ENCODE measurements around the gene DEK.

Gene DEK

GRCh38 chr6:18260448-18261106 lies 3.8 kb downstream of the DEK start:
- H3K79me2 ChIP-seq (ENCODE audit: insufficient read depth, low read depth), result peaks cover 79% of the 10 kb centered on the region
- H3K27ac ChIP-seq, result peak overlapping the region; percentile 79
- no peaks in the 10 kb centered on the region for H3K27me3 ChIP-seq (ENCODE audit: insufficient read depth, low read depth)
- peaks cover 21% of the 10 kb centered on the region for H4K20me1 ChIP-seq (ENCODE audit: insufficient read depth)
- H3K36me3 ChIP-seq (ENCODE audit: insufficient read depth), result peaks cover 8% of the 10 kb centered on the region; the same call in 1 of the 2 replicates
- no peak overlapping the region for H2AFZ ChIP-seq (ENCODE audit: low read depth)
- H3K4me3 ChIP-seq (IDR thresholded peaks at IDR 0.05; ENCODE audit: insufficient read depth, low read depth, low read length), result no peak overlapping the region
- TF ChIP-seq CTCF (conservative IDR thresholded peaks at IDR 0.05; ENCODE audit: low read depth, low read length), result no peak
- H3K4me1 ChIP-seq (ENCODE audit: low read depth, poor library complexity, severe bottlenecking), result peaks cover 62% of the 10 kb centered on the region
- peak overlapping the region; percentile 79 for H3K4me2 ChIP-seq
- no peak overlapping the region for H3K9ac ChIP-seq

GRCh38 chr6:18259675-18260447 lies 4.5 kb downstream of the DEK start:
- TF ChIP-seq CTCF (conservative IDR thresholded peaks at IDR 0.05; ENCODE audit: low read depth, low read length), result no peak
- H3K4me2 ChIP-seq, result peak overlapping the region; percentile 79
- peaks cover 21% of the 10 kb centered on the region for H4K20me1 ChIP-seq (ENCODE audit: insufficient read depth)
- no peak overlapping the region for H2AFZ ChIP-seq (ENCODE audit: low read depth)
- peaks cover 55% of the 10 kb centered on the region for H3K4me1 ChIP-seq (ENCODE audit: low read depth, poor library complexity, severe bottlenecking)
- H3K9ac ChIP-seq, result no peak overlapping the region
- H3K4me3 ChIP-seq (IDR thresholded peaks at IDR 0.05; ENCODE audit: insufficient read depth, low read depth, low read length), result no peak overlapping the region
- peaks cover 8% of the 10 kb centered on the region; the same call in 1 of the 2 replicates for H3K36me3 ChIP-seq (ENCODE audit: insufficient read depth)
- peaks cover 79% of the 10 kb centered on the region for H3K79me2 ChIP-seq (ENCODE audit: insufficient read depth, low read depth)
- H3K27me3 ChIP-seq (ENCODE audit: insufficient read depth, low read depth), result no peaks in the 10 kb centered on the region
- H3K27ac ChIP-seq, result peak overlapping the region; percentile 79

- no peak for TF ChIP-seq CTCF (conservative IDR thresholded peaks at IDR 0.05; ENCODE audit: low read depth, low read length)
- Histone ChIP-seq H3K4me2 (no peak overlapping the region), H3K9ac (no peak overlapping the region), H2AFZ (ENCODE audit: low read depth) (no peak overlapping the region), H3K4me1 (ENCODE audit: low read depth, poor library complexity, severe bottlenecking) (peaks cover 18% of the 10 kb centered on the region), H3K27me3 (ENCODE audit: insufficient read depth, low read depth) (no peaks in the 10 kb centered on the region), H3K79me2 (ENCODE audit: insufficient read depth, low read depth) (peaks cover 40% of the 10 kb centered on the region), H3K36me3 (ENCODE audit: insufficient read depth) (peaks cover 12% of the 10 kb centered on the region; the same call in 1 of the 2 replicates), H3K27ac (no peak overlapping the region), H3K4me3 (IDR thresholded peaks at IDR 0.05; ENCODE audit: insufficient read depth, low read depth, low read length) (no peak overlapping the region), H4K20me1 (ENCODE audit: insufficient read depth) (peaks cover 17% of the 10 kb centered on the region)
These were observed 9.5 kb downstream of the DEK start for GRCh38 chr6:18254793-18255192.

GRCh38 chr6:18253635-18254034 lies 10.7 kb downstream of the DEK start:
- H3K4me2 ChIP-seq, result no peak overlapping the region
- H4K20me1 ChIP-seq (ENCODE audit: insufficient read depth), result peaks cover 9% of the 10 kb centered on the region; the same call in 1 of the 2 replicates
- no peak overlapping the region for H3K9ac ChIP-seq
- H3K27ac ChIP-seq, result no peak overlapping the region
- H3K79me2 ChIP-seq (ENCODE audit: insufficient read depth, low read depth), result peaks cover 28% of the 10 kb centered on the region
- H3K27me3 ChIP-seq (ENCODE audit: insufficient read depth, low read depth), result no peaks in the 10 kb centered on the region
- no peak overlapping the region for H2AFZ ChIP-seq (ENCODE audit: low read depth)
- peaks cover 11% of the 10 kb centered on the region for H3K4me1 ChIP-seq (ENCODE audit: low read depth, poor library complexity, severe bottlenecking)
- peaks cover 12% of the 10 kb centered on the region; the same call in 1 of the 2 replicates for H3K36me3 ChIP-seq (ENCODE audit: insufficient read depth)
- no peak for TF ChIP-seq CTCF (conservative IDR thresholded peaks at IDR 0.05; ENCODE audit: low read depth, low read length)
- H3K4me3 ChIP-seq (IDR thresholded peaks at IDR 0.05; ENCODE audit: insufficient read depth, low read depth, low read length), result no peak overlapping the region
